ENCODE measurements around the gene VWA8.
A peak's percentile ranks its signal among the peaks of the same experiment; 100 is the strongest.

The VWA8 gene

DNA sequence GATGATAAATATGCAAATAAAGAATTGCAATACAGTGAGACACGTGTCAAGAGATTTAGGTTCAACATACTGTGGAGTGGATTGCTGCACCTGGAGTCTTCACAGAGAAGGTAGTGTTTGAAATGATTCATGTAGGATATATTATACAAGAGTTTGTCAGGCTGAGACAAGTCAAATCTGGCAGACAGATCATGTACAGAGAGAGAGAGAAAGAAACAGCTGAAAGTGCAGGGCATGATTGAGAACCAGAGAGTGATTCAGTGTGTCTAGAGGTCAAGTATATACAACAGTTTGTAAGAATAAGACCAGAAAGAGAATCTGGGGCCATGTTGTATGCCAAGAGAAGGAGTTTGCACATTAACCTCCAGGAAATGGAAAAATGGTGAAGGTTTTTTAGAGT is 2.1 kb upstream of the VWA8 start:
- H3K9me3 ChIP-seq = no peaks in the 10 kb centered on the region
- no peaks in the 10 kb centered on the region for H3K36me3 ChIP-seq
- H3K4me1 ChIP-seq = no peaks in the 10 kb centered on the region
- no peak for DNase-seq
- TF ChIP-seq, protein P1, sequence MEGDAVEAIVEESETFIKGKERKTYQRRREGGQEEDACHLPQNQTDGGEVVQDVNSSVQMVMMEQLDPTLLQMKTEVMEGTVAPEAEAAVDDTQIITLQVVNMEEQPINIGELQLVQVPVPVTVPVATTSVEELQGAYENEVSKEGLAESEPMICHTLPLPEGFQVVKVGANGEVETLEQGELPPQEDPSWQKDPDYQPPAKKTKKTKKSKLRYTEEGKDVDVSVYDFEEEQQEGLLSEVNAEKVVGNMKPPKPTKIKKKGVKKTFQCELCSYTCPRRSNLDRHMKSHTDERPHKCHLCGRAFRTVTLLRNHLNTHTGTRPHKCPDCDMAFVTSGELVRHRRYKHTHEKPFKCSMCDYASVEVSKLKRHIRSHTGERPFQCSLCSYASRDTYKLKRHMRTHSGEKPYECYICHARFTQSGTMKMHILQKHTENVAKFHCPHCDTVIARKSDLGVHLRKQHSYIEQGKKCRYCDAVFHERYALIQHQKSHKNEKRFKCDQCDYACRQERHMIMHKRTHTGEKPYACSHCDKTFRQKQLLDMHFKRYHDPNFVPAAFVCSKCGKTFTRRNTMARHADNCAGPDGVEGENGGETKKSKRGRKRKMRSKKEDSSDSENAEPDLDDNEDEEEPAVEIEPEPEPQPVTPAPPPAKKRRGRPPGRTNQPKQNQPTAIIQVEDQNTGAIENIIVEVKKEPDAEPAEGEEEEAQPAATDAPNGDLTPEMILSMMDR (IDR thresholded peaks at IDR 0.05; ENCODE audit: low read depth, low read length) = no peak
- H3K4me3 ChIP-seq (ENCODE audit: low read depth, low read length) = no peak overlapping the region
- no peaks in the 10 kb centered on the region for H3K27me3 ChIP-seq

DNA sequence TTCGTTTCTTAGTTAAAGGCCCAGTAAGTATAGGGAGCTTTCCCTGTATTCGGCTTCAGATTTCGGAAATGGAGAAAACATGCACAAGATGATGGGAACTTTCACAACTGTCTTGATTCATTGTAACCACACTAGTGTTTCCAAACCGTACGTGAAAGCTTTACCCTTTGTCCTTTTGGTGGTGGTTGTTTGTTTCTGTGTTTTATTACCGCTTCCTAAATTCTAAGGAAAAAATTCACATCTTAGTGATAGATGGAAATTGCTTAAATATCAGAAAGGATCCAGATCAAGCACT is 504 bp upstream of the VWA8 start:
- Histone ChIP-seq H3K27me3 (no peaks in the 10 kb centered on the region), H3K36me3 (no peaks in the 10 kb centered on the region), H3K9me3 (no peaks in the 10 kb centered on the region), H3K4me3 (ENCODE audit: low read depth, low read length) (peak overlapping the region; percentile 83), H3K4me1 (no peaks in the 10 kb centered on the region)
- DNase-seq = no peak
- TF ChIP-seq, protein P1 (IDR thresholded peaks at IDR 0.05; ENCODE audit: low read depth, low read length) = no peak

DNA sequence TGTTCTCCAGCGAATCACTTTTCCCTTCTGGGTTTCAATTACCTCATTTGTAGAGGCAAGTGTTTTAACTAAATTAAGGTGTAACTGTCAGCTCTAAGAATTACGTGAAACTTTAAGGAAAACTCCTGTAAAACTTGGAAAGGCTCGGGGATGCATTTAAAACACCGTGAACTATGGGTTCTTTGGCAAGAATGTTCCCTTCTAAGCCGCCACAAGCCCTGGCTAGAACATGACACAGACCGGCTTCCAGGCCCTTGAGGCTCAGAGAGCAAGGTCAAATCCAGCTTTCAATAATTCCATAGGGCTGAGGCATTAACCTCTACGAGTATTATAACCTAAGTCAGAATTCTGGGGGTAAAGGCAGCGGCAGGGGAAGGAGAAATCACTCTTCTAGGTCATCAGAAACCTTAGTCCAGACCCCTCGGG is 685 bp downstream of the VWA8 start:
- TF ChIP-seq, protein P1 (IDR thresholded peaks at IDR 0.05; ENCODE audit: low read depth, low read length) = no peak
- peak; percentile 24 for DNase-seq
- Histone ChIP-seq H3K27me3 (no peaks in the 10 kb centered on the region), H3K4me3 (ENCODE audit: low read depth, low read length) (peak overlapping the region; percentile 83), H3K4me1 (no peaks in the 10 kb centered on the region), H3K9me3 (no peaks in the 10 kb centered on the region), H3K36me3 (no peaks in the 10 kb centered on the region)

DNA sequence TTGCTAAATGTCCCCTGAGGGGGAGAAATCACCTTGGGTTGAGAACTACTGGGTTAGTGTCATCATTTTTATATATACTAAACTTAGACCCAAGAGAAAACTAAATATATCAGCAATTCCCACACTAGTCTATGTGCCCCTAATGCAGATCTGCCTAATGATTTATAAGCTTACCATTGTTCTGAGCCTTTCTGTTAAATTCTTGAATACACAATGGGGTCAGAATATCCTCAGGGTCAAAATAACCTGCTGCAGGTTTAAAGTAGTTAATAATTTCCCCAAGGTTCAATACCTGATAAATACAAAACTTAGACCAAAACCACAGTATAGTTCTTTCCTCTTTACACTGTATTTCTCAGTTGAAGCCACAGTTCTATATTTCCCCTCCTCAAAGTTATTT is 4.6 kb downstream of the VWA8 start:
- Histone ChIP-seq H3K4me1 (no peaks in the 10 kb centered on the region), H3K9me3 (no peaks in the 10 kb centered on the region), H3K4me3 (ENCODE audit: low read depth, low read length) (no peak overlapping the region), H3K27me3 (no peaks in the 10 kb centered on the region), H3K36me3 (no peaks in the 10 kb centered on the region)
- DNase-seq = no peak
- TF ChIP-seq, protein P1 (IDR thresholded peaks at IDR 0.05; ENCODE audit: low read depth, low read length) = no peak

DNA sequence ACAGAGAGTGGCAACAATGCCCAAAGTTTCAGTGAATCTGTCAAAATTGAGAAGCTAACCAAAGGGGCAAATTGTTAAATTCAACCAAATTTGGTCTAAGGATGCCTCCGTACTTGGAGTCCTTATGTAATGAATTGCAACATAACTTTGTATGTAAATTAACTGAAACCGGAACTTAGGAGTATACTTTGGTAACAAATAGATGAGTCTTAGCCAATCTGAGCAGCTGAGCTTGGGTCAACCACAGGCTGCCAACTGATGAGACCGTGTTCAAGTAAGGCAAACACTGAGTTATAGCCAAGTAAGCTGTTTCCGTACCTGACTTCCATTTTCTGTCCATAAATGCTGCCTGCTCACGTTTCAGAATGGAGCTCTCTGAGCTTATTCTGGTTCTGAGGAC is 5.3 kb downstream of the VWA8 start:
- DNase-seq = no peak
- H3K36me3 ChIP-seq = no peaks in the 10 kb centered on the region
- TF ChIP-seq, protein P1 (IDR thresholded peaks at IDR 0.05; ENCODE audit: low read depth, low read length) = no peak
- no peaks in the 10 kb centered on the region for H3K27me3 ChIP-seq
- no peaks in the 10 kb centered on the region for H3K4me1 ChIP-seq
- H3K9me3 ChIP-seq = no peaks in the 10 kb centered on the region
- H3K4me3 ChIP-seq (ENCODE audit: low read depth, low read length) = no peak overlapping the region

DNA sequence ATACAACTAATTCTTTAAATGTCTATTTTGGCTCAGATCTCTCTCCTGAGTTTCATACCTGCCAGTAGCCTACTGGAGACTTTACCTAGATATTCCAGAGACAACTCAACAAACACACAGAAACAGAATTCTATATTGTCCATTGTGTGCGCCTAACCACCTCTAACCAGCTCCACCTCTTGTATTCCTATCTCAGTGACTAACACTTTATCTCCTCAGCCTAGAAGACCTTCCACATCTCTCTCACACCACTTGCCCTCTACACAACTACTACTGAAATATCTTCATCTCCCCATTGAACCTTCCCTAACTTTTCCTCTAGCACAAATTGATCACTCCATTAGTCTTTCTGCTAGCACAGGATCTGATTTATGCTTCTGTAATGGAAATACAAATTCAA is 6.7 kb downstream of the VWA8 start:
- TF ChIP-seq, protein P1 (IDR thresholded peaks at IDR 0.05; ENCODE audit: low read depth, low read length) = no peak
- Histone ChIP-seq H3K4me1 (no peaks in the 10 kb centered on the region), H3K4me3 (ENCODE audit: low read depth, low read length) (no peak overlapping the region), H3K9me3 (no peaks in the 10 kb centered on the region), H3K36me3 (no peaks in the 10 kb centered on the region), H3K27me3 (no peaks in the 10 kb centered on the region)
- no peak for DNase-seq
